M059J (cell line): ENCODE results near the gene FCER1G. TPM values are rescaled to one million over a fixed set of nuclear protein-coding genes. Genes with fewer than 3 reads are reported as not detected.
A peak's percentile ranks its signal among the peaks of the same experiment; 100 is the strongest.
"Not testable (repeated sequence)": the region's sequence is repeated elsewhere in the genome, so short reads cannot be mapped to it uniquely, and the experiment has no call there.

Experiments
- DNase-seq: peaks from one replicate; pipeline ENCODE4 v3.0.0-alpha.2; 2012; ENCODE audit warnings: low read depth
- total RNA-seq: library from RNA; depleted of rRNA; stranded (reverse); fragments of >200 nt; shearing (Covaris generic); gene quantifications from 2 replicates; pipeline ENCODE4 v1.2.3, GENCODE V29; 2014

FCER1G gene
- total RNA-seq, 1 experiment from 2014 or later: not detected

GRCh38 chr1:161206411-161207140 lies 8.5 kb upstream of the FCER1G start:
- DNase-seq: no peak

DNA sequence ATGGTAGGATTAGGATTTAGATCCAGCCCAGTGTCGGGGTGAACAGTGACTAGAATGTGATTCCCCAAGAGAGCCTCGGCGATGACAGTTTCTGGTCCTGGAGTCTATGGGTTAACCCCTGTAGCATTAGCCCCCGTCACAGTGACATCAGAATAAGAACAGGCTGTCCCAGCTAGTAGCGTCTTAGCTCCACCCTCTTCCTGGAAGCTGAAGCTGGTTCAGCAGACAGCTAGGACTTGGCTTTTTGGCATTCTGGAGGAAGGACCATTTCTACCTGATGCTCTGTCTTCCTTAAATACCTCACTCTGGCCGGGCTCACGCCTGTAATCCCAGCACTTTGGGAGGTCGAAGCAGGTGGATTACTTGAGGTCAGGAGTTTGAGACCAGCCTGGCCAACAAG lies 7.9 kb upstream of the FCER1G start:
- no peak for DNase-seq

DNA sequence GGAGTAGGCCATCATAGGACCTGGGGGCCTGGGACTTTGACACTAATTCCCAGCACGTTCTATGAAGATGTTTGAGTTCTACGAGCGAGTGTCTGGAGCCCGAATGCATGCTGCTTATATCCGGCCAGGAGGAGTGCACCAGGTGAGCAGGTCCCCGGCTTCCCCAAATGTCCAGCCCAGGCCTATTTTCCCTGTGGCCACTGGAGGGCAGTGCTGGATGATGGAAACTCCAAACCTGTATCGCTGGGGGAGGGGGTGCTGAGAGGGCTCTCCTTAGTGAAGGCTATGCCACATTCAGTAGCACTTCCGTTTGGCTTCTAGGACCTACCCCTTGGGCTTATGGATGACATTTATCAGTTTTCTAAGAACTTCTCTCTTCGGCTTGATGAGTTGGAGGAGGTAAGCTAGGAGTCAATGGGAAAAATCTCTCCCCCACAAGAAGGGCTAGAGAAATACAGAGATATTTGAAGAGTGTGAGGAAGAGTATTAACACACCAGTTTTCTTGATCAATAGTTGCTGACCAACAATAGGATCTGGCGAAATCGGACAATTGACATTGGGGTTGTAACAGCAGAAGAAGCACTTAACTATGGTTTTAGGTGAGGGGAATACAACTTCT lies 5.2 kb upstream of the FCER1G start:
- DNase-seq: peak; percentile 78

DNA sequence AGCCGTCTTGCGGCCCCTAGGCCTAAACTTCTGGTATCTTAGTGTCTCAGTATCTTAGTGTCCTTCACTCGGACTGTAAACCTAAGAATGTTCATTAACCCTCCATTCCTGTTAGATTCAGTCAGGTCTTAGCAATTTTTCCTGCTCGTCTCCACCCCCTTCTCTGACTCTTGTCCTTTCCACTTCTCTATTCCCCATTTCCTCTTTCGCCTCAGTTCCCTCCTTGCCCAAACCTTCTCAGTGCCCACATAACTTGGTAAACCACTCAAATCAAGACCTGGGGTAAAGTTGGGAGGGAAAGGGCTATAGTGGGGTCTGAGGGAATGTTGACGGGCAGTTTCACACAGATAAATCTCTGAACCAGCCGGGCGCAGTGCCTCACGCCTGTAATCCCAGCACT lies 726 bp upstream of the FCER1G start:
- DNase-seq: no peak

GRCh38 chr1:161216945-161217712 lies 2.0 kb downstream of the FCER1G start:
- DNase-seq: peak; percentile 78

DNA sequence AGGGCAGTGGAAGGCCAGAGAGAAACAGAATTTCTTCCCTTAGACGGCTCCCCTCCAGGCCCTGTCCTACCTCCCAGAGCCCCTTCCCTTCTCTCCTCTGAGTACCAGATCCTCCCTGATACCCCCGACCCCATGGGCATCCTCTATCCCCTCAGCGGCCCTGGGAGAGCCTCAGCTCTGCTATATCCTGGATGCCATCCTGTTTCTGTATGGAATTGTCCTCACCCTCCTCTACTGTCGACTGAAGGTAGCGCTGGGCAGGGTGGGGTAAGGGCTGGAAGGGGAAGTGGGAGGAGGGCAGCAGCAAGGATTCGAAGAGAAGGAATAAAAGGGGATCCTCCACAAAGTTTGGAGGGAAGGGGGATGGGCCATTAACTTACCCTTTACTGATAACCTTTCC lies 2.7 kb downstream of the FCER1G start:
- no peak for DNase-seq

- no peak for DNase-seq
Measured at GRCh38 chr1:161218301-161219077, 3.4 kb downstream of the FCER1G start.

- DNase-seq: no peak
Measured at GRCh38 chr1:161219078-161219892, 4.2 kb downstream of the FCER1G start.

- no peak for DNase-seq
Measured at GRCh38 chr1:161220002-161220401, 4.9 kb downstream of the FCER1G start.

DNA sequence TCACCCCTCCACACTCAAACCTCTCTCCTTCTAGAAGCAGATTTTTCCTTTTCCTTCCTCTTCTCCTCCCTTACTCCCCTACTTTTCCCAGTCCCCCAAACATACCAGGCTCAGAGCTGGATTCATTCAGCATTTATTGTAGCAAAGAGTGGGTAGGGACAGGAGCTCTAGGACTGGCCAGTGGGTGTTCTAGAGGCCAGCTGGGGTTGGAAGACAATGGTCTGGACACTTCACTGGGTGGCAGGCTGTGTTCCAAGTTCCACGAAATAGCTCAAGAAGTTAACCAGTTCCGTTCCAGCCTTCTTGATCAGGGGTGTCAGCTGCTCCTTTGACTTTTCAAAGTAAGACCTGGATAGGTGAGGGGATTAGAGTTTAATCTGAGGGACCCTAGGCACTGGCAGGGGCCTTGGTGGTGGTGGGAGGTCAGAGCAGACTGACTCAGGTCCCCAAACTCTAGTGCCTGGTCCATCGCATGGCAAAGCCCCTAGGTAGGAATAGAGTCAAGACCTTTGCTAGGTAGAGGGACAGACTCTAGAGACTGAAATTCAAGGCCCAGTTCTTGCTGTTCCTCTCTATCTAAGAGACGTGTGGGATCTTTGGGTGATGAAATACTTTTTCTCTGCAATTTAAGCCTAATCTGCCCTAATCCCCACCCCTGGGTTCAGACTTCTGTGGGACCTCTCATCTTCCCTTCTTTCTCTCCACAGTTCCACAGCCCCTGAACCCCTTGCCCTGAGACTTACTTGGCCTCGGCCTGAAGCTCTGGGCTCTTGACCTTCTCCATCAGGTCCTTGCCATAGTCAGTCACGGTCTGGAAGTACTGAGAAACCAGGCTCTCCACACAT lies 7.3 kb downstream of the FCER1G start:
- DNase-seq: no peak

GRCh38 chr1:161223805-161224694 lies 9.0 kb downstream of the FCER1G start:
- DNase-seq: no peak

GRCh38 chr1:161224695-161225087 lies 9.6 kb downstream of the FCER1G start:
- not testable (repeated sequence) for DNase-seq

GRCh38 chr1:161225178-161225533 lies 10.1 kb downstream of the FCER1G start:
- DNase-seq: no peak

DNA sequence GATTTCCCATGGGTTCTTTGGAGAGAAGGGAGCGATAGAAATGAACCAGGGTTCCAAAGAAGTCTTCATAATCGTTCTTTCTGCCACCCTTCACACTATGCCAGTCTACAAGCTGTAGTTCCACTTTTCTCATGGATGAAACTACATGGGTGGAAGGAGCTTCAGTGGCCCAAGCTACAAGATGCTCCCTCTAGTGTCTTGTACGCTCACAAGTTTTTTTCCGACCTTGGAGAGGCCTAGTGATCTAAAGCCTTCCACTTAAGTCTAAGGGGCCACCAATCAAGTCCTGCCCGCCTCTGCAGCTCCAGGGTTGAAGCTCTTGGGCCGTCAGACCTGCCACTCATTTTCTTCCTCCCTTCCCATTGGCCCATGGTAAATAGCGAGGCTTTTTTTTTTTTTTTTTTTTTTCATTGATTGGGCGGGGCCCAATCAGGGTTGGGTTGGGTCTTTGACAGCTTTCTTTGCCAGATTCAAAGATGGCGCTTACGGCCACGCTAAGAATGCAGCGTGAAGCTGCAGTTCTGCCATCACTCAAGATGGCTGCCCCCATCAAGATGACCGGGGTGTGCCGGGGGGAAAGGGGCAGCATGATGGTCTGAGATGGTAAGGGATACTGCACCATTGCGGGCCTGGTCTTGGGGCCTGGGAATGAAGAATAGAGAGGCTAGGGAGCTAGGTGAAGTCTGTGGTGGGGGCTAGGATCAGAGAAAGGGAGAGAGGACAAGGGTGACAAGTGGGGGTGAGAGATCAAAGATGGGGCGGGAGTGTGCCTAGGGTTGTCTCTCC lies 10.6 kb downstream of the FCER1G start, which contains the start of gene TOMM40L:
TOMM40L (plus strand) TSS at position 527 of the 786 bp plus-strand sequence. CDS start 430 bp downstream, outside the sequence.
- DNase-seq: peak; percentile 99

DNA sequence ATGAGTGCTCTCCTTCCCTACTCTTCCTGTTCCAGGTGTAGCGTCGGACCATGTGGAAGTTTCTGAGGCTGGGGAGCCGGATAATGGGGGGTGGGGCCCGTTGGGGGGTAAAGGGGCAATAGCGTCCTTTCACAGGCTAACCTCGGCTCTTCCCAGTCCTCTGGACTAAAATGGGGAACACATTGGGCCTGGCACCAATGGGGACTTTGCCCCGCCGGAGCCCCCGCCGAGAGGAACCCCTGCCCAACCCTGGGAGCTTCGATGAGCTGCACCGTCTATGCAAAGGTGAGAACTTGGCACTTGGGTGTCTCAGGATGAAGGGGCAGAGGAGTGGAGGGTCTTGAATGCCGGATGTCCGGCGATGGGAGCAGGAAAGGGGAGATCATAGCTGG lies 11.2 kb downstream of the FCER1G start:
- no peak for DNase-seq

- DNase-seq: no peak
Measured at GRCh38 chr1:161226759-161227158, 11.7 kb downstream of the FCER1G start.

GRCh38 chr1:161227196-161227871 lies 12.2 kb downstream of the FCER1G start:
- peak; percentile 75 for DNase-seq

- DNase-seq: no peak
Measured at GRCh38 chr1:161228032-161228431, 12.9 kb downstream of the FCER1G start.
